NCI-H146 treated with DMSO at 0.1 percent for 48 hours (cell line): Measurements from ENCODE around the gene SAP30L.

Source experiments
- DNase-seq: peaks from one replicate; lab custom pipeline; 2025; ENCODE audit not compliant: unreplicated experiment; lab: John Stamatoyannopoulos, UW

SAP30L gene

DNA sequence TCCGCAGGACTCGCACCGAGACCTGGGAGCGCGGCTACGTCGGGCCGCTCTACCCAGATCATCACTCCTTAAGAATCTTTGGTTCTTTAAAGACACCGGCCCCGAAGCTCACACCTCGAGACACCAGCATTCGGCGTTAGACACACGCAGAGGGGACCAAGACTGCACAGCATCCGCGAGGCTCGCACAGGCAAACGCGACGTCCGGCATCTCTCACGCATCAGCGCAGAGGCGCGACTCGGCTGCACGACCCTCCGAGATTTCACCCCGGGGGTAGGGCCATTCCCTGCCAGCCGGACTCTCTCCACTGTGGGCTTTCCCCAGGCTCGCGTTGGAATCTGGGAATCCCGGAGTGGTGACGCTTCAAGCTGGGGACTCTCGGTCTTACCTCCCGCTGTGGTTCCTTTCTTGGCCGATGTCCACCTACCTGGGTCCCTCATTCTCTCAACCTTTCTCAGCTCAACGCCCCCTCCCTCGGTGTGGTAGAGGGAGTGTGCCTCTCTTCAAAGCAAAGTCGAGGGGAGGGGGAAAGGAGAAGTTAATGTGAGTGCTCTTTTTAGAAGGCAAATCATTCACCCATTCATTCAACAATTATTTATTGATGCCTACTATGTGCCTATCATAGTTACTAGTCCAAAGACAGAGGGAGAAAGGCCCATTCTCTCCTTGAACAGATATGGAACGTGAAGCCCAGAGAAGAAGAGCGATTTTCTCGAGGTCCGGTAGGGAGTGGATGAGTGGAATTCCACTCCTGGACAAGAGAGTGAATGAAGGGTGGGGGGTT, 33.6 kb downstream of the SAP30L start:
- no peak for DNase-seq

DNA sequence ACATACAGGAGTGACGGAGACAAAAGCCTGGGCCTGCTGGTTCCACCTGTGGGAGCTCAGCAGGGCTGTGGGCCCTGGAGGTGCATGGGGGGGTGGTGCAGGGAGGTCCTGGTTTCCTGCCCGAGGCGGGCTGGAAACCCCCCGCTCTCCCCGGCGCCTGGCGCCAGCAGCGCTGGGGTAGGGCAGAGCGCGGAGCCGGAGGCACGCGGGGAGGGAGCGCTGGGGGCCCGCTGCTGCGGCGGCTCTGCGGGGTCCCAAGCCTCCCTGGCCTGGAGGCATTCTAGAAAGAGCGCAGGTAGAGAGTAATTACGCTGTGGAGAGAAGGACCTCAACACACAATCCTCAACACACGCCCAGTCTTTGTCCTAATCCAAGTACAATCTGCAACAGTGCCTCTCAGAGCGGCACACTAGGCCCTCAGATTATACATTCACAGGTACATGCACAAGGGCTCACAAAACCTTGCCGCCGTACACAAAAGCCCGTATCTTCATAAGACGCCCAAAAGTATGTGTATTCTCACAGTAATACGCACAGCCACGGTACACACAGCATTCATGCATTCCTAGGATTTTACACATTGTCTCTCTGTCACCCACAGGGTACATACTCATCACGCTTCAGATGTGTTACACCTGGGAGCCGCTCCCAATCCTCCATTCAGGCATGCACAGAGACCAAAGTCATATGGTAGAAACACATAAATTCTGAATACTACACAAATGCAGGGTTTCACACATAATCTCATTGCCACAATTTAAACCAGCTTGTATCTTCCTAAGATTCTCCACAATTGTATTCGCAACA, 34.4 kb downstream of the SAP30L start:
- peak; percentile 2 for DNase-seq

DNA sequence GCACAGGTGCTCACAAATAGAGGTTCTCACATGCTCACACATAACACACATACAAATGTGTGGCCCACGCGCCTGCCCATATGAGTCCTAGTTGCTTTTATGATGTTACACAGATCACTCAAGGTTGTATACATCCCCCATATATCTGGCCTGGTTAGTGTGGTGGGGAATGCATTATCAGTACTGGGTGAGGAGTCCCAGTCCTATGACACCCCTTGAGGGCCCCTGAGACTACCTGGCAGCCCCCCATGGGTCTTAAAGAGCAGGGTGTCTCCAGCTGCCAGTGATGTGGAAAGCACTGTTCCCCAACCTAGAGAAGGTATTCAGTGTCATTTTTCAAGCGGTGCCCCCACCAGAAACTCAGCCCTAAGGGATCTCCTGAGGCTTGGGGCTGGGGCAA, 35.0 kb downstream of the SAP30L start:
- DNase-seq: no peak

- no peak for DNase-seq
Measured at GRCh38 chr5:154481584-154482381, 36.0 kb downstream of the SAP30L start.

GRCh38 chr5:154482528-154483449, 37.0 kb downstream of the SAP30L start:
- no peak for DNase-seq

DNA sequence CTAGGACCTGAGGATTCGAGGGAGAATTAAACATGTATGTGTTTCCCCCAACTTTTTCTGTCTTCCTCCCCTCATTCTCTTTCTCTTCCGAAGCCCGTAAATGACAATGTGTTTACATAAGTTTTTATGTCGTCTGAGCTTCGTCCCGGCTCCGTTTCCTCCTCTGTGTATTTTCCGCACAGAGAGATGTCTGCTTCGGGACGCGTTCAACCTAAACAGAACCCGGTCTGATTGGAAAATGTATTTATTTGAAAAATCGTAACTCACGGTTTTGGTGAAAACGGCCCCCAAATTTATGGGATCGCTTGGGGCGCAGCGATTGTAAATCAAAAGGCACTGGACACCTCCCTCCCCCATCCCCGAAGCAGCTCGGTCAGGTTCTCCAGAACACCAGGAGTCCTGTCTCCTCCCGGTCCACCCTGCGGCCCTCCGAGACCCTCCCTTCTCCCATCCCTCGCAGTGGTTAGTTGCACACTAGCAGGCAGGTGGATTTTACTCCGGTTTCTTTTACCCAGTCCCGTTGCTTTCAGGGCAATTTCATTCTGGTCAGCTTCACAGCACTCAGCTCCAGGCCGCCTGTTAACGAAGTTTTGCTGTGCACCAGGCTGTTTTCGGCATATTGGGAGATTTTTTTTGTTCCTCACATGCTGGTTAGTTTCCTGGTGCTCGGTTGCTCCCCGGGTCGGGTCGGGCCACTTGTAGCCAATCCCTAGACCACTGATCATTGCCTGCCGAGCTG, 38.0 kb downstream of the SAP30L start:
- DNase-seq: no peak

DNA sequence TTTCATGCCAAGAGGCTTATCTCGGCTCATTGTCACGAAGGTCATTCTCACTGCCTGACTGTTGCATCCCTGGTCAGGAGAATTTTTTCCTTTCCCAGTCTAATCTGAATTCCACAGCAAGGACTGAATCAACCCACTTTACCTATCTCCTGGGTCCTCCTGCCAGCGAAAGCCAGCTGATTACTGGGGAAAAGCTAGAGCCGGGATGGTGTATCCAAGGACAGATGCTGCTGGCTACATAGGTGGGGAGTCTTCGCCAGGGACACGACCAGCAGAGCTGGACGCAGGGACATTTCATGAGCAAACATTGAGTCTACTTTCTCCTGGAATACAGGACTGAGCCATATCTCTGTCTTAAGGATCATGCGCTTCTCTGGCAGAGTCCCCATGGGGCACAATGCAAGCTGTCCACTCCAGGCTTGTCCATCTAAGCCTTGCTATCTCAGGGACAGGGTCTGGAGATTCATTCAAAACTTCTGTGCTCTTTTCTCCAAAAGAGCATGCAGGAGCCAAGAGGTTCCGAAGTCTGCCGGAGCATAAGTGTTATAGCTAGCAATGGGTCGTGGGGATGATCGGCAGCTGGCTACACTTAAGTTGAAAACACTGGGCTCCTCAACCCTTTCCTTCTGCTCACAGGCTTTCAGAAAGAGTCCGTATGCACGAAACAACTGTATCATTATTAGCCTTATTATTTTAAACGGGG, 38.7 kb downstream of the SAP30L start:
- DNase-seq: no peak

DNA sequence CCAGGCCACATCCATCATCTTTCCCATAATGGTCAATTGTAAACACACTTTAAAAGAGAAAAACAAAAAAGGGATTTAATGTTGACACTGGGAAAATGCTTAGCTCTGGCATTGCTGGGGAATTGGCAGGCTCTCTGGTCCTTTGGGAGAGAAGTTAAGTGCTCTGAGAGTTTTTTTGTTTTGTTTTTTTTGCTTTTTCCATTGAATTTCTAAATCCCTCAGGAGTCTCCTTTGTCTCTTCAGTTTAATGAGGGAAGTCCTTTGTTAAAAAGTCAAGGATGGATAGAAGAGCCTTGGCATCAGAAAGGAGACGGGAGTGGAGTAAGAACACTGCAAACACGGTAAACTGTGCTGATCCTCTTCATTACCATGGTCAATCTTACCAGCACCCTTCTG, 39.3 kb downstream of the SAP30L start:
- DNase-seq: no peak

GRCh38 chr5:154485850-154486426, 40.1 kb downstream of the SAP30L start:
- DNase-seq: no peak

GRCh38 chr5:154486427-154486866, 40.6 kb downstream of the SAP30L start:
- DNase-seq: peak; percentile 15

DNA sequence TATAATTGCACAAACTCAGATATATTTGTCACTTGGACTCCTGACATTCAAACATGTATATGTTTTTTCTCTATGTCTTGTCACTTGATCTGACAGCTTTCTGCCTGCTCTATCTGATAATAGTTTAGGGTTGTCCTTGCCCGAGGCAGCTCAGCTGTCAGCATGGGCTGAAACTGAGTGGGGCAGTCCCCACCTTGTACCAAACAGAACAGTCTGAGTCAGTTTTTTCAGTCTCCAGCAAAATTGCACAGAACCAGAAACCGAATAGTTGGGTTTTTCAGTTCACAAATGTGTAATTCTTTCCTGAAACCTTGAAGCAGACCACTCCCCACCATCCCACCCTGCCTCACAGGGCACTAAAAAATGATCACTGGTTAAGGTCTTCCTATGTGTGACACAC, 41.7 kb downstream of the SAP30L start:
- DNase-seq: no peak

GRCh38 chr5:154491941-154492340, 46.1 kb downstream of the SAP30L start:
- no peak for DNase-seq

DNA sequence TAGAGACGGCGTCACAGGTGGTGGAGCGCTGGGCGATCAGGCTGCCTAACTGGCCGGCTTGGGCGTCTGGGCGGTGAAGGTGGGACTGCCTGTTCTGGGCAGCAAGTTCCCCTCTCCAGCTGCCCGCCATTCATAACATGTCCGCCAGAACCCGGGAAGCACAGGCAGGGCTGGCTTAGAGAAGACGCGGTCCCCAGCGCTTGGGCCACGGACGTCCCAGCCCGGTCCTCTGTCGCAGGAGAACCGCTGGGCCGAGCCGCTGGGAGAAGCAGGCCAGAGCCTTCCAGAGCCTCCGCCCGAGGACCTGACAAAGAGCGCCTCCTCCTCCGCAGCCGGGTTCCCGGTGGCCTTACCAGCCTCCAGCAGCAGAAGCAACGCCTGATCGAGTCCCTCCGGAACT, 47.5 kb downstream of the SAP30L start:
- DNase-seq: no peak

DNA sequence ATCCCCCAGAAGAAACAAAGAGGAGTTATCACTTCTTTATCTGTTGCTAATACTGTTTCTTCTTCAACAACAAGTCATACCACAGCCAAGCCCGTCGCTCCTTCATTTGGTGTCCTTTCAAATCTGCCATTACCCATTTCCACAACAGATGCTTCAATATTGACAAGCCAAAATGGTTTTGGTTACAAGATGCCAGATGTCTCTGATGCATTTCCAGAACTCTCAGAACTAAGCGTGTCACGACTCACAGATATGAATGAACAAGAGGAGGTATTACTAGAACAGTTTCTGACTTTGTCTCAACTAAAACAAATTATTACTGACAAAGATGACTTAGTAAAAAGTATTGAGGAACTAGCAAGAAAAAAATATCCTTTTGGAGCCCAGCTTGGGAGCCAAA, 48.2 kb downstream of the SAP30L start:
- DNase-seq: no peak

GRCh38 chr5:154498591-154498990, 52.8 kb downstream of the SAP30L start:
- DNase-seq: no peak

GRCh38 chr5:154498994-154499393, 53.2 kb downstream of the SAP30L start:
- no peak for DNase-seq

DNA sequence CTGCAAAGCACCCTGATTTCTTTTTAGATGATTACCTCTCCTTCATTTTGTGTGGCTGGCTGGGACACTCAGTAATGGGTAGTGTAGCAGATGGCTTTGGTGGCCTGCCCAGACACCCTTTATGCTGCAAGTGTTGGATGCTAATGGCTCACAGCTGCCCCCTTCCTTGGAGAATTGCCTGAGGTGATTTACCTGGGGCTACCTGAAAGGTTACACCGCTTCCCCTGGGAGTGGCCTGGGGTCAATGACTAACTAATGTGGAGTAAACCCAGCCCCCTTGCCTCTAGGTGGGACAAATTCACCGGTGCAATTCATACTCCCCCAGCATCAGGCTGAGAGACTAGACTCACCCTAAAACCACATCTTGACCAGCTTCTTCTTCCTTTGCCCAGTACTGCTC, 55.8 kb downstream of the SAP30L start:
- peak; percentile 6 for DNase-seq

DNA sequence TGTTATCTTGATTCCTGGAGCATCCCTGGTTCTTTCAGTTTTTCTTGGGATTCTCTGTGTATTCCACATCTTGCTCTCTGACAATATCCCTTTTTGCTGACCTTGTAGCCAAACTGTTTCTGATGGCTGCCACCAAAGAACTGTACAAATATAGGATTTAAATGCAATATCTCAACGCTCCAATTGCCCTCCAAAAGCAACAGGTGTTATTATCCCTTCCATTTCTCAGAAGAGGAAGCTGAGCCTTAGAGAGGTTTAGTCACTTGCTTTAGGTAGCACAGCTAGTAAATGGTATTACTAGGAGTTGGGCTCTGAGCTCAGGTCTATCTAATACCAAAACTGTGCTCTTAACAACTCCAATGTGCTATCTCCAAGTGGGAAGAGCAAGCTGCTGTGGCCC, 56.4 kb downstream of the SAP30L start:
- DNase-seq: no peak

DNA sequence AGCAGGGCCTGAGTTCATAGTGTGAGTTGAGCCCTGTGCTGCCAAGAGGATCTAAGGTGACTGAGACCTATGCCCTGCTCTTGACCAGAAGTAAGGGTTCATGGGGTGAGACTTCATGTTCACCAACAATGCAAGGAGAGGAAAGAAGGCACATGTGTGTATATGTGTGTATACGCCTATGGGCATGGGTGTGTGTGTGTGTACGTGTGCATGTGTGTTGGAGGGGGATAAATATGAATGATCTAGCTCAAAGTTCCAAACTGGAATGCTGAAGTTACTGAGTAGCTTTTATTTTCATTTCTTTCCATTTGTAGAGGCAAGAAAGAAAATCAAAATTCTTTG, 57.9 kb downstream of the SAP30L start:
- DNase-seq: no peak
